Measurements from ENCODE around the gene NKD1. TPM values are rescaled to one million over a fixed set of nuclear protein-coding genes. Genes with fewer than 3 reads are reported as not detected.

The NKD1 gene
- total and polyA plus RNA-seq, 2 donors, result 0.90 to 0.98 TPM

DNA sequence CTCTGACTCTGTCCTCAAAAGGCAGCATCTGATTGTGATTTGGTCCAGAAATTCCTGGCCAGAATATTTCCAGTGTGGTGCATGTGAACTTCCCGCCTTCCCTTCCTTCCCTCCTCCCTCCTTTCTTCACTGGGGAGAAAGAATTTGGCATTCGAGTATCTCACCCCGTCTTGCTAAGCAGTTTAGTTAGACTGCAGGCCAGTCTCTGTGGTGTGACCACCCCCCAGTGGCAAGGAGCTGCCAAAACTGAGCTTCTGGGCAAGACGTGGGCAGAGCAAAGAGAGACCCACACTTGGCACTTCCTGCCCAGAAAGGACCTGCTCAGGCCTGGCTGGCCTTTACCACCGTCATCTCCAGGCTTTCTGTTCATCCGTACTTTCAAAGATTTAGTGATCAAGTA is 96.5 kb downstream of the NKD1 start:
- Histone ChIP-seq H3K9me3 (ENCODE audit: control insufficient read depth in 2 of 2, insufficient read depth in 1 of 2, low read length in 1 of 2) (no peaks in the 10 kb centered on the region), H3K4me1 (ENCODE audit: control insufficient read depth in 2 of 2, insufficient read depth in 2 of 2, low read length in 2 of 2) (no peaks in the 10 kb centered on the region), H3K27ac (ENCODE audit: low read depth in 1 of 2, low read length in 1 of 2) (no peak overlapping the region), H3K27me3 (ENCODE audit: control insufficient read depth in 2 of 2, insufficient read depth in 1 of 2, low read length in 1 of 2) (no peaks in the 10 kb centered on the region), H3K36me3 (ENCODE audit: control insufficient read depth in 2 of 2, insufficient read depth in 2 of 2, low read length in 1 of 2) (no peaks in the 10 kb centered on the region), H3K4me3 (ENCODE audit: low read length in 2 of 2) (no peak overlapping the region)
- WGBS, result 54% methylated on average over 6 of the region's 6 CpGs
- peak in 1 of 9 donors; percentile 30 for DNase-seq (ENCODE audit: low read depth in 6 of 9, low spot score in 9 of 9)

DNA sequence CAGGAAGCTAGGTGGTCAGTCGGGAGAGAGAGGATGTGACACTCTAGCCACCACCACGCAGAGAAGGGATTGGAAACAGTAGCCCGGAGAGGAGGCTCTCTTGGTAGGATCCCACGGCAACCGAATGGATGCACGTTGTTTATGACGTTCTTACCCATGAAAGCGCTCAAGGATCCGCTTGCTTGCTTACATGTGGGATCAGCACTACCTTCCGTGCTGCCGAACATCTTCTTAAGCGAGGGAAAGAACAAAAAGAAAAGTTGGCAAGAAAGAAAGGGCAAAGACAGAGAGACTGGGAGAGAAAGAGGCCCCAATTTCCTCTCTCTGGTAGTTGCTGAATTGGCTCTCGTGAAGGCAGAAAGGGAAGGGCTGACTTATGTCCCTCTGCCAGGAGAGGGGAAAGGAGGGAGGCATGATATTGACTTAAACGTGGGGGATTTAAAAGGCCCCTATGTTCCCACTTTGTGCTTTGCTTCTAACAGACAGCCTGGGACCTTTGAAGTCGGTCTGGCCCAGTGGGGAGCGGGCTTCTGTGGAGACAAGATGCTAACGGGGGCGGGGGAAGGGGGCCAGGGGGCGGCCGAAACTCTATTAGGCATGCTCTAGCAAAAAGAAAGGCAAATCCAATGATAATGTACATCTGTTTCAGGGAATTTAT is 97.5 kb downstream of the NKD1 start:
- H3K4me1 ChIP-seq (ENCODE audit: control insufficient read depth in 2 of 2, insufficient read depth in 2 of 2, low read length in 2 of 2), result no peaks in the 10 kb centered on the region
- no peaks in the 10 kb centered on the region for H3K27me3 ChIP-seq (ENCODE audit: control insufficient read depth in 2 of 2, insufficient read depth in 1 of 2, low read length in 1 of 2)
- DNase-seq (ENCODE audit: low read depth in 6 of 9, low spot score in 9 of 9), result no peak
- WGBS, result 88% methylated on average over 20 of the region's 20 CpGs
- no peak overlapping the region for H3K27ac ChIP-seq (ENCODE audit: low read depth in 1 of 2, low read length in 1 of 2)
- H3K4me3 ChIP-seq (ENCODE audit: low read length in 2 of 2), result no peak overlapping the region
- no peaks in the 10 kb centered on the region for H3K36me3 ChIP-seq (ENCODE audit: control insufficient read depth in 2 of 2, insufficient read depth in 2 of 2, low read length in 1 of 2)
- no peaks in the 10 kb centered on the region for H3K9me3 ChIP-seq (ENCODE audit: control insufficient read depth in 2 of 2, insufficient read depth in 1 of 2, low read length in 1 of 2)

DNA sequence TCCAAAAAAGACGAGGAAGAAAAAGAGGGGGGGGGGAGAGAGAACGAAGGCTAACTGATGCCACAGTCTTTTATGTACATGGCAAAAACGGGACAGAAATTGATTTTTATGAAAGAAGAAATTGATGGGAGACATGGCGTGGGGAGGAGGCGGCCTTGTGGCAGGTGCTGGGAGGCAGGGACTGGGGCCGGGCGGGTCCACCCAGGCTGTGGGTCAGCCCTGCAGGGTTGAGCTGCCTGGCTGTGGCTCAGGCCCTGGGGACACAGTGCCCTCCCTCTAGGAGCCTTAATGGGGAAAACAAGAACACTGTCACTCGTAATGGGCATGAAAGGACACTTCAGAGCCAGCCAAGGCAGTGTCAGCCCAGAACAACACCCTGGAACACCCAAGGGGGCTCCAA is 98.1 kb downstream of the NKD1 start:
- 95% methylated on average over 8 of the region's 8 CpGs for WGBS
- no peaks in the 10 kb centered on the region for H3K27me3 ChIP-seq (ENCODE audit: control insufficient read depth in 2 of 2, insufficient read depth in 1 of 2, low read length in 1 of 2)
- H3K9me3 ChIP-seq (ENCODE audit: control insufficient read depth in 2 of 2, insufficient read depth in 1 of 2, low read length in 1 of 2), result no peaks in the 10 kb centered on the region
- no peak for DNase-seq (ENCODE audit: low read depth in 6 of 9, low spot score in 9 of 9)
- no peaks in the 10 kb centered on the region for H3K36me3 ChIP-seq (ENCODE audit: control insufficient read depth in 2 of 2, insufficient read depth in 2 of 2, low read length in 1 of 2)
- H3K4me1 ChIP-seq (ENCODE audit: control insufficient read depth in 2 of 2, insufficient read depth in 2 of 2, low read length in 2 of 2), result no peaks in the 10 kb centered on the region
- no peak overlapping the region for H3K27ac ChIP-seq (ENCODE audit: low read depth in 1 of 2, low read length in 1 of 2)
- H3K4me3 ChIP-seq (ENCODE audit: low read length in 2 of 2), result no peak overlapping the region

DNA sequence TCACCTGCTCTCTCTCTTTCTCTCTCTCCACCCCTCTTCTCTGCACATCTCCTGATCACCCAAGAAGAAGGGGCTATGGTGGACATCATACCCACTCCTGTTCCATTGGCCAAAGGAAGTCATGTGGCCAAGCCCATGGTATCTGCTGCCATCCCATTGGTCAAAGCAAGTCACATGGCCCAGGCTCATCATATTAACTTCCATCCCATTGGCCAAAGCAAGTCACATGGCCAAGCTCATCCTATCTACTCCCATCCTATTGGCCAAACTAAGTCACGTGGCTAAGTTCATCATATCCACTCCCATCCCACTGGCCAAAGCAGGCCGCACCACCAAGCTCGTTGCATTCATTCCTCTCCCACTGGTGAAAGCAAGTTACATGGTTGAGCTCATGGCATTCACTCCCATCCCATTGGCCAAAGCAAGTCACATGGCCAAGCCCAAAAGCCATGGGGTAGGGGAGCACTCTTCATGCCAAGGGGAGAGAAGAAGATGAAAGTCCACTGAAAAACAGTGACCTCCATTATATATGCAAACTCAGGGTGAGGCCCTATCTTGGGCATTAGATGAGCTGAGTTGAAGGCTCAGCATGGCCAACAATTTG is 103.7 kb downstream of the NKD1 start:
- no peak for DNase-seq (ENCODE audit: low read depth in 6 of 9, low spot score in 9 of 9)
- H3K4me3 ChIP-seq (ENCODE audit: low read length in 2 of 2), result no peak overlapping the region
- H3K36me3 ChIP-seq (ENCODE audit: control insufficient read depth in 2 of 2, insufficient read depth in 2 of 2, low read length in 1 of 2), result no peaks in the 10 kb centered on the region
- H3K27me3 ChIP-seq (ENCODE audit: control insufficient read depth in 2 of 2, insufficient read depth in 1 of 2, low read length in 1 of 2), result no peaks in the 10 kb centered on the region
- no peaks in the 10 kb centered on the region for H3K4me1 ChIP-seq (ENCODE audit: control insufficient read depth in 2 of 2, insufficient read depth in 2 of 2, low read length in 2 of 2)
- 98% methylated on average over 3 of the region's 3 CpGs for WGBS
- no peaks in the 10 kb centered on the region for H3K9me3 ChIP-seq (ENCODE audit: control insufficient read depth in 2 of 2, insufficient read depth in 1 of 2, low read length in 1 of 2)
- no peak overlapping the region for H3K27ac ChIP-seq (ENCODE audit: low read depth in 1 of 2, low read length in 1 of 2)

DNA sequence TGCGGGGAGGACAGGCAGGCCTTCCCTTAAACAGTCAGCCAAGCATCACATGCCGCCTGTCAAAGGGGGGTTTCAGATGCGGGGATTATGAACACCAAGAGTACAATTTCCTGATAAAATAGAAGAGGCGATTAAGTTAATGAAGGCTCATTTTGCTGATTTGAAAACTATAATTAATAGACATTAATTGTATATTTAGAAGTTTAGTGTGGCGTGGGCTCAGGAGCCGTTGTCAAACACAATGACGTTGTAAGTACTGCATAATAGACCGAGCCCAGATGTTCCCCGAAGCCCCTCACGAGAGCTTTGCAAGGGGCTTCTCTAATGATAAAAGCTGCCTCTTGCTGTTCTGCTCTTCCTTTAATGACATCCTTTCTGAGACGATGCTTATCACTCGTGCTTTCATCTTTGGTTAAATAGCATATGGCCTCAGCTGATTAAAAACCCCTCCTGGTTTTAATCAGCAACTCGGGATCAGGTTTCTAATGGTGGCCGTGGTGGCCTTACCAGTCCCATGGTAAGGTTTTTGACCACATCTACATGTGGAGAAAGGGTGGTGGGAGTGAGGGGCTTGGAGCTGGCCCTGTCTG is 104.7 kb downstream of the NKD1 start:
- peaks cover 0 to 8% of the 10 kb centered on the region in 2 donors for H3K4me1 ChIP-seq (ENCODE audit: control insufficient read depth in 2 of 2, insufficient read depth in 2 of 2, low read length in 2 of 2)
- no peaks in the 10 kb centered on the region for H3K9me3 ChIP-seq (ENCODE audit: control insufficient read depth in 2 of 2, insufficient read depth in 1 of 2, low read length in 1 of 2)
- DNase-seq (ENCODE audit: low read depth in 6 of 9, low spot score in 9 of 9), result no peak
- no peaks in the 10 kb centered on the region for H3K36me3 ChIP-seq (ENCODE audit: control insufficient read depth in 2 of 2, insufficient read depth in 2 of 2, low read length in 1 of 2)
- H3K4me3 ChIP-seq (ENCODE audit: low read length in 2 of 2), result no peak overlapping the region
- 87% methylated on average over 14 of the region's 14 CpGs for WGBS
- no peak overlapping the region for H3K27ac ChIP-seq (ENCODE audit: low read depth in 1 of 2, low read length in 1 of 2)
- H3K27me3 ChIP-seq (ENCODE audit: control insufficient read depth in 2 of 2, insufficient read depth in 1 of 2, low read length in 1 of 2), result no peaks in the 10 kb centered on the region

DNA sequence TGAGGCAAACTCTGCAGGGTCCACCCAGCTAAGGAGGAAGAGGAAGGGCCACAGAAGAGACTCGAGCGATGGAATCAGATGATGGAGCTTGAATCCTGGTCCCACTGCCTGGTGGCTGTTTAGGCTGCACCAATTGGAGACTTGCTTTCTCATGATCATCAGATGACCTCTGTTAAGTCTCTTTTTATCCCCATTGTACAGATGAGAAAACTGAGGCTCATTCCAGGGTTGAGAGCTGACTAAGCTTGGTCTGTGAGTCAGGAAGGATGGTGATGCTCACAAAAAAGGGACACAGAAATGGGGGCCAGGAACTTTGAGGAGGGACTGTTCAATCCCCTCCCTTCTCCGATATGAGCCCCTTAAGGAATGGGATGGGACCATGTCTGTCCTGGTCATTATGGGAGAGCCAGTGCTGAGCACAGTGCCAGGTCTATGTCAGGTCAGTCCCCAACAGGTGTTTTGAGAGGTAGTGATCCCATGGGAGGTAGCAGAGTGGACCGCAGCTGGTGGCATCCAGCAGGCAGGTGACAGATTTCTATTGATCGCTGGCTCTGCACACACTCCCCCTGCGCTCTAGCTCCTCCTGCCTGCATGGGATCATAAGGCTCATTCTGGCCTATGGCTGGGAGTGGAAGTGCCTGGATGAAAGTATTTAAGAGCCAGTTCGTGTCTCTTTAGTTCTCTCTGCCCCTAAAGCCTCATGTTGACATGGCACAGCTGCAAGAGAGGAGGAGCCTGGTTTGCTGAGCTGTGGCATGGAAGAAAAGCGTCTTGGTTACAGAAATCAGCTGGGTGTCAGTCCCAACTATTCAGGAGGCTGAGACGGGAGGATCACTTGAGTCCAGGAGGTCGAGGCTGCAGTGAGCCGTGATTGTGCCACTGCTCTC is 105.7 kb downstream of the NKD1 start:
- Histone ChIP-seq H3K27me3 (ENCODE audit: control insufficient read depth in 2 of 2, insufficient read depth in 1 of 2, low read length in 1 of 2) (no peaks in the 10 kb centered on the region), H3K4me1 (ENCODE audit: control insufficient read depth in 2 of 2, insufficient read depth in 2 of 2, low read length in 2 of 2) (peaks cover 0 to 11% of the 10 kb centered on the region in 2 donors), H3K4me3 (ENCODE audit: low read length in 2 of 2) (no peak overlapping the region), H3K36me3 (ENCODE audit: control insufficient read depth in 2 of 2, insufficient read depth in 2 of 2, low read length in 1 of 2) (no peaks in the 10 kb centered on the region), H3K9me3 (ENCODE audit: control insufficient read depth in 2 of 2, insufficient read depth in 1 of 2, low read length in 1 of 2) (no peaks in the 10 kb centered on the region), H3K27ac (ENCODE audit: low read depth in 1 of 2, low read length in 1 of 2) (no peak overlapping the region)
- WGBS, result 93% methylated on average over 11 of the region's 11 CpGs
- no peak for DNase-seq (ENCODE audit: low read depth in 6 of 9, low spot score in 9 of 9)

DNA sequence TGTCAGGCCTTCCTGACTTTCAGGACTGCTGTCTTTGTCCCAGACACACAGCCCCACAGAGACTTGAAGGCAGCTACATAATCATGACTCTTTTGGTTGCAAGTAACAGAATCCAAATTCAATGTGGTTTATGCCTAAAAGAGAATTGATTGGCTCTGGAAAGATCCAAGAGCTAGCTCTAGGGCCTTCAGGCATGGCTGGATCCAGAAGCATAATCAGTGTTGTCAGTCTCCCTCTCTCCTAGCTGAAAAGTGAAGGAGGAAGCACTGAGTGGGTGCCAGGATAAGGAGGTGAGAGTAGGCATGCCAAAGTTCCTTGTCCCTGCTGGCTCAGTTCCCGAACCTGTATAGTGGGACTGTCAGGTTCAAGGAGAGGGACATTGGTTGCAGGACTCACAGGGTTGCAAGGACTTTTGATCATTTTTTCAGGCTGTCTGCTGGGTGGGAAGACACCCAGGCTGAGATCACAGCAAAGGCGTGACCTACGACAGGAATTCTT is 107.4 kb downstream of the NKD1 start:
- no peaks in the 10 kb centered on the region for H3K9me3 ChIP-seq (ENCODE audit: control insufficient read depth in 2 of 2, insufficient read depth in 1 of 2, low read length in 1 of 2)
- WGBS, result 98% methylated on average over 3 of the region's 3 CpGs
- no peaks in the 10 kb centered on the region for H3K27me3 ChIP-seq (ENCODE audit: control insufficient read depth in 2 of 2, insufficient read depth in 1 of 2, low read length in 1 of 2)
- H3K4me3 ChIP-seq (ENCODE audit: low read length in 2 of 2), result no peak overlapping the region
- H3K27ac ChIP-seq (ENCODE audit: low read depth in 1 of 2, low read length in 1 of 2), result no peak overlapping the region
- peaks cover 0 to 14% of the 10 kb centered on the region in 2 donors for H3K4me1 ChIP-seq (ENCODE audit: control insufficient read depth in 2 of 2, insufficient read depth in 2 of 2, low read length in 2 of 2)
- H3K36me3 ChIP-seq (ENCODE audit: control insufficient read depth in 2 of 2, insufficient read depth in 2 of 2, low read length in 1 of 2), result no peaks in the 10 kb centered on the region
- DNase-seq (ENCODE audit: low read depth in 6 of 9, low spot score in 9 of 9), result no peak

DNA sequence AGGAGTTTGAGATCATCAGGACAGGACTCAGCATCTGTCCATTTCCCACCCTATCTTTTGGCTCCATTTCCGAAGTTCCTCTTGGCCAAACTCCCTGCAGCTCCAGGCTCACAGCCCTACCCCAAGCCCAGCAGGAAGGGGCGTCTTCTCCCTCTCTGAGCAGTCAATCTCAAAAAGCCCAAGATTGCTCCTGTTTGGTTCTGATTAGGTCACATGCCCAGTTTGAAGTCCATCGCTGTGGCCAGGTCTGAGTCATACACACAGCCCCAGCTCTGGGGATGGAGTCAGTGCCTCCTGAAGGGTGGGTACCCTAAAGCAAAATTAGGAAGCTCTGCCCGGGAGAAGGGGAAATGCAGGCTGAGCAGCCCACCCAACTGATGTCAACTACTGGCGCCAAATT is 109.0 kb downstream of the NKD1 start:
- WGBS, result 90% methylated on average over 5 of the region's 5 CpGs
- Histone ChIP-seq H3K4me3 (ENCODE audit: low read length in 2 of 2) (no peak overlapping the region), H3K36me3 (ENCODE audit: control insufficient read depth in 2 of 2, insufficient read depth in 2 of 2, low read length in 1 of 2) (no peaks in the 10 kb centered on the region), H3K4me1 (ENCODE audit: control insufficient read depth in 2 of 2, insufficient read depth in 2 of 2, low read length in 2 of 2) (peaks cover 0 to 14% of the 10 kb centered on the region in 2 donors), H3K9me3 (ENCODE audit: control insufficient read depth in 2 of 2, insufficient read depth in 1 of 2, low read length in 1 of 2) (peaks cover 0 to 5% of the 10 kb centered on the region in 2 donors), H3K27me3 (ENCODE audit: control insufficient read depth in 2 of 2, insufficient read depth in 1 of 2, low read length in 1 of 2) (no peaks in the 10 kb centered on the region), H3K27ac (ENCODE audit: low read depth in 1 of 2, low read length in 1 of 2) (no peak overlapping the region)
- no peak for DNase-seq (ENCODE audit: low read depth in 6 of 9, low spot score in 9 of 9)

Measured in thymus (tissue), 11 donors.